ENCODE measurements around the gene LCE3E. TPM values are rescaled to one million over a fixed set of nuclear protein-coding genes. Genes with fewer than 3 reads are reported as not detected.

Gene LCE3E
- total RNA-seq, 4 donors from 2014 or later = not detected

DNA sequence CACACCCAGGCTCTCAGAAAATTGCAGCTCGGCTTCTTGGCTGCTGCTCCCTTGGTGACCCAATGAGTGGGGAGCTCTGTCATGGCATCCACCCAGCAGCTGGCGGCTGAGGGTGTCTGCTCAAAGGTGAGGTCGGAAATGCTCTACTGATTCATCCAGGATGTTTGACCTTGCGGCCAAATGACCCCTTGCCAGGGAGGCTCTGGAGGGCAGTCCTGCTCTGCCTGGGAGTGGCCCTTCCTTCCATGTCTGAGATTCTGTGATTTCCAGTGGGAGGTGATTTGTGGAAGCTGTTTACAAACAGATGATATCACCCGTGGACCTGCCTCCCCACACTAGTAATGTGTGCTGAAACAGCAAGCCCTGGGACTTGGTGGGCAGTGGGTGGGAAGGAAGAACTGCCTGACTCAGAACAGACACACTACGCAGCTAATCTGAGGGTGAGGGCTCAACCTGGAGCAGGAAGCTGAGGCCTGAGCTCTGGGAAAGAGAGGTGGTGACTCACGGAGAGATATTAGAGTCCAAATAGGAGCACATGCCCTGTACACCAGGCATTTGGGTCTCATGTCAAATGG is 49.3 kb downstream of the LCE3E start:
- DNase-seq (ENCODE audit: low spot score) = no peak
- TF ChIP-seq, protein P1, sequence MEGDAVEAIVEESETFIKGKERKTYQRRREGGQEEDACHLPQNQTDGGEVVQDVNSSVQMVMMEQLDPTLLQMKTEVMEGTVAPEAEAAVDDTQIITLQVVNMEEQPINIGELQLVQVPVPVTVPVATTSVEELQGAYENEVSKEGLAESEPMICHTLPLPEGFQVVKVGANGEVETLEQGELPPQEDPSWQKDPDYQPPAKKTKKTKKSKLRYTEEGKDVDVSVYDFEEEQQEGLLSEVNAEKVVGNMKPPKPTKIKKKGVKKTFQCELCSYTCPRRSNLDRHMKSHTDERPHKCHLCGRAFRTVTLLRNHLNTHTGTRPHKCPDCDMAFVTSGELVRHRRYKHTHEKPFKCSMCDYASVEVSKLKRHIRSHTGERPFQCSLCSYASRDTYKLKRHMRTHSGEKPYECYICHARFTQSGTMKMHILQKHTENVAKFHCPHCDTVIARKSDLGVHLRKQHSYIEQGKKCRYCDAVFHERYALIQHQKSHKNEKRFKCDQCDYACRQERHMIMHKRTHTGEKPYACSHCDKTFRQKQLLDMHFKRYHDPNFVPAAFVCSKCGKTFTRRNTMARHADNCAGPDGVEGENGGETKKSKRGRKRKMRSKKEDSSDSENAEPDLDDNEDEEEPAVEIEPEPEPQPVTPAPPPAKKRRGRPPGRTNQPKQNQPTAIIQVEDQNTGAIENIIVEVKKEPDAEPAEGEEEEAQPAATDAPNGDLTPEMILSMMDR (IDR thresholded peaks at IDR 0.05) = no peak
- no peak for ATAC-seq (ENCODE audit: low FRiP score)

DNA sequence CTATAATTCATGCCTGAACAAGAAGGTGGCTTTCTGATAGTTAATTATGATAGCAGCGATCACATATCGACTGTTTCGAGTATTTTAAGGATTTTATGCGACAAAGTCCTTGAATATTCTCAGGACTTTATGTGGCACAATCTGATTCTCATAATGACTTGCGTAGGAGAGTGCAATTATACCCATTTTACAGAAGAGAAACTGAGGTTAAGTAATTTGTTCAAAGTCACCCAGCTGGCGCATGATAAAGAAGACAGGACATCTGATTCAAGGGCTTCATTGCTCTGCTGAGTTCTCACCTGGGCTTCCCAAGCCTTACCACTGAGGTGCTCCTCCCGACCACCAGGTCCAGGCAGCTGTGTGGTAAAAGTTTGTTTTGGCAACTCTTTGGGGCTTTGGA is 50.5 kb downstream of the LCE3E start:
- TF ChIP-seq, protein P1 (IDR thresholded peaks at IDR 0.05) = no peak
- no peak for DNase-seq (ENCODE audit: low spot score)
- ATAC-seq (ENCODE audit: low FRiP score) = no peak

Small RNA genes lying within 50 kb of the gene (small RNA-seq; reads per million reads assigned to genes)
- not detected for gene LCE3B

Other genes starting within 250 kb of the LCE3E start
- gene FLG, start 241.5 kb downstream of the LCE3E start, total RNA-seq = not detected
- not detected for gene FLG2, start 206.8 kb downstream of the LCE3E start, total RNA-seq
- gene CRNN, start 152.5 kb downstream of the LCE3E start, total RNA-seq = not detected
- gene LCE5A, start 56.0 kb downstream of the LCE3E start, total RNA-seq = not detected
- gene CRCT1, start 52.3 kb downstream of the LCE3E start, total RNA-seq = not detected
- not detected for gene LCE3D, start 13.7 kb upstream of the LCE3E start, total RNA-seq
- not detected for gene LCE3C, start 33.5 kb upstream of the LCE3E start, total RNA-seq
- not detected for gene LCE3B, start 47.0 kb upstream of the LCE3E start, total RNA-seq
- not detected for gene LCE3A, start 56.3 kb upstream of the LCE3E start, total RNA-seq
- gene LCE2D, start 96.6 kb upstream of the LCE3E start, total RNA-seq = not detected
- gene LCE2C, start 108.5 kb upstream of the LCE3E start, total RNA-seq = not detected
- gene LCE2B, start 119.3 kb upstream of the LCE3E start, total RNA-seq = not detected
- gene LCE2A, start 131.6 kb upstream of the LCE3E start, total RNA-seq = not detected
- gene LCE4A, start 141.4 kb upstream of the LCE3E start, total RNA-seq = not detected
- gene KPRP, start 191.2 kb upstream of the LCE3E start, total RNA-seq = not detected
- not detected for gene LCE1F, start 208.4 kb upstream of the LCE3E start, total RNA-seq
- not detected for gene LCE1E, start 219.5 kb upstream of the LCE3E start, total RNA-seq
- not detected for gene LCE1D, start 229.9 kb upstream of the LCE3E start, total RNA-seq
- not detected for gene LCE1C, start 239.9 kb upstream of the LCE3E start, total RNA-seq
- gene LCE1B, start 245.2 kb upstream of the LCE3E start, total RNA-seq = not detected